ENCODE data around the gene BZW2.
"Not testable (repeated sequence)": the region's sequence is repeated elsewhere in the genome, so short reads cannot be mapped to it uniquely, and the experiment has no call there.

The BZW2 gene

DNA sequence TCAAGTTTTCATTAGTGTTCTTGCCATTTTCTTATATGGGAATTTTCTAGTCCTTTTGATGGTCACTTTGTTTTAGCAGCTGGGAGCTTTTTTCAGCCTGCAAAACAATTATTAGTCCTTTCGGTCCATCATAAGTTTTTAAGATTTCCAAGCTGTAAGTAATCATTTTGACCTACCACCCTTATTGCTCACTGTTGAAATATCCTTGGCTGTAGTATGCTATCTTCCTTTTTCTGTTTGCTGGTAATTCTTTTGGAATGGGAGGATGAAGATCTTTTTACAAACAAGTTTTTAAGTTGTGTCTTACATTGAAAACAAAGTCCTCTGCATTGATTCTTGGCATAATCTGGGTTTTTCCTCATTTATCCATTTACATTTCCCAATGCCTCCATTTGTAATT is 24.0 kb downstream of the BZW2 start:
- FAIRE-seq, result no peak

DNA sequence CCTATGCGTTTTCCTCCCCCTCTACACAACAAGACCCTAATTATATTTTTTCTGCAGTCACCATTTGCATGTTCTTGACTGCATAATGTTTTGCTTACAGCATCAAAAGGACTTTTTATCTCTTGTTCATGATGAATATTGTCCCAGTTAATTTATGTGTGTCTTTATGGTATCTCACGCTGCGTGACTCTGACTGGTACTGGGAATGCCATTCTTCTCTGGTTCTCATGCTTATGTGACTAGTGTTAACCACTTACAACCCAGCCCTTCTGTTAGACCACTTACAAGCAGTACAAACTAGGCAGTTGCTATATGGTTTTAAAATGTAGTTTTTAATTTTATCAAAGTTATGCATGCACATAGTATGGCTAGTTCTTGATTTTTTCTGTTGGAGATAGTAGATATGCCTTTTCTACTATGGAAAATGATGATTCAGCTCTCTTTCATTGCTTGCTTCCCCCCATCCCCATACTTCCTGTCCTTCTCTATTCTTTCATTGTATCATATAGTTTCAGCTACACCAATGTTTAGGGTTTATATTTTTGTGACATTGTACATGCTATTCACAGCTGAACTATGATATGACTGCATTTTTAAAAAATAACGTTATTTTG is 24.9 kb downstream of the BZW2 start:
- FAIRE-seq (no peak), DNase-seq (ENCODE audit: insufficient read length, low spot score) (no peak)

More for the DNA sequence above, 24.0 kb downstream of the BZW2 start:
- no peak for DNase-seq (ENCODE audit: insufficient read length, low spot score)

DNA sequence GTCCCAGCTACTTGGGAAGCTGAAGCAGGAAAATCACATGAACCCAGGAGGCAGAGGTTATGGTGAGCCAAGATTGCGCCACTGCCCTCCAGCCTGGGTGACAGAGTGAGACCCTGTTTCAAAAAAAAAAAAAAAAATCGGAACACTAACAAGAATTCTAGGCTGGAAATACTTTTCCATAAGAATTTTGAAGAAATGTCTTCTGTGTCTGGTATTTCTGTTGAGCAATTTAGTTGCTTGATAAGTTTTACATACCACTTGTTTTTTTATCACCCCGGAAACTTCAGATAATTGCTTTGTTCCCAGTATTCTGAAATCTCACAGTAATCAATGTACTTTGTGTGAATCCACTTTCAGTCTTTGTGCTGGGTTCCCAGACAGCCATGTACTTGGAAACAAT is 25.8 kb downstream of the BZW2 start:
- DNase-seq (ENCODE audit: insufficient read length, low spot score), result no peak
- FAIRE-seq, result no peak

DNA sequence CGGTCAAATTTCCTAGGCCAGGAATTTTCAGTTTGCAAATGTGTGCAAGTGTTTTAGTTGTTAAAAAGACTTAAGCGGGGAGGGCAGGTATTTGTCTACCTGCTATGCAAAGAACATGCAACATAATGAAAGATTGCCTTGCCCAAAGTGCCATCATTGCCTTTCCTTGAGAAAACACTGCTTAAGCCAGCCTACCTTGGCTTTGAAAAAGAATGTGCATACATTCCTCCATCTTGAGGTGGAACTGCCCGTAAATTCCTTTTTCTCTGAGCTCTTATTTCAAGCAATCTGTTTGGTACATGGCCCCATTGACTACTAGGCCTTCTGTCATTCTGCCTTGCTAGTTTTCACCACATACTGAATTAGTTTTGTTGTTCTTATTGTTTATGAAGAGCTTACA is 29.3 kb downstream of the BZW2 start:
- DNase-seq (ENCODE audit: insufficient read length, low spot score) (no peak), FAIRE-seq (no peak)

DNA sequence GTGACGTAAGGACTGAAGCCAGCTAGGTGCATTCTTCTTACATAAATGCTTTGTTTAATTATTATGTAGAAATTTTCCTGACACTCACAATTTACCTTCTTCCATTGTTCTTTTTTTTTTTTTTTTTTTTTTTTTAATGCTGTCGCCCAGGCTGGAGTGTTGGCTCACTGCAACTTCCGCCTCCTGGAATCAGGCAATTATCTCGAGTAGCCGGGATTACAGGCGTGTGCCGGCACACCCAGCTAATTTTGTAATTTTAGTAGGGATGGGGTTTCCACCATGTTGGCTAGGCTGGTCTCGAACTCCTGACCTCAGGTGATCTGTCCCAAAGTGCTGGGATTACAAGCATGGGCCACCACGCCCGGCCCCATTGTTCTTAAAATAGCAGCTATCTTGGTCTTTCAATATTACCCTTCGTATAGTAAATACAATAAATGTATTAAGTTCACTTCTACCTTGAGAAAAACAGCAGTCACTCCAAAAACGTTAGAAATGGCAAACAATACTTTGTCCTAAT is 32.1 kb downstream of the BZW2 start:
- DNase-seq (ENCODE audit: insufficient read length, low spot score) (no peak), FAIRE-seq (no peak)

DNA sequence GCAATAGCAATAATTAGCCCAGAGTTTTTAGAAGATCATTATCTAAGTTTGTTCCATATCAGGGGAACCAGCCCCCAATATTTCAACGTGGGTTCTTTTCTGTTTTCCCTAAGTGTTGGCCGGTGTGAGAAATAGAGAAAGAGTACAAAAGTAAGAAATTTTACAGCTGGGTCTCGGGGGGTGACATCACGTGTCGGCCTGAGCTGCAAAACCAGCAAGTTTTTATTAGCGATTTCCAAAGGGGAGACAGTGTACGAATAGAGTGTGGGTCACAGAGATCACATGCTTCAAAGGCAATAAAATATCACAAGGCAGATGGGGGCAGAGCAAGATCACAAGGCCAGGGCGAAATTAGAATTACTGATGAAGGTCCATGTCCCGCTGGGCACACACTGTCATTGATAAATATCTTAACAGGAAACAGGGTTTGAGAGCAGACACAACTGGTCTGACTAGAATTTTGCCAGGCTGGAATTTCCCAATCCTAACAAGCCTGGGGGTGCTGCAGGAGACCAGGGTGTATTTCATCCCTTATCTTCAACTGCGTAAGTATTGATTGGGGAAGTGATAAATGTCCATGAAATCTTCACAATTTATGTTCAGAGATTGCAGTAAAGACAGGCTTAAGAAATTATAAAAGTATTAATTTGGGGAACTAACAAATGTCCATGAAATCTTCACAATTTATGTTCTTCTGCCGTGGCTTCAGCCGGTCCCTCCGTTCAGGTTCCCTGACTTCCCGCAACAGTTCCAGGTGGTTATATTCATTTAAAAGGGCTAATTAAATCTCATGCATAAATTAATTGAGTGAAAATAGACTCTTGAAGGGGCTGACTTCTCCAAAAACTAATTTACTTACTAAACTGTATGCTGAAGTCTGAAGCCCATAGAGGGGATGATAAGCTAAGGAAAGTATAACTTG is 32.9 kb downstream of the BZW2 start:
- not testable (repeated sequence) for FAIRE-seq; DNase-seq (ENCODE audit: insufficient read length, low spot score)

DNA sequence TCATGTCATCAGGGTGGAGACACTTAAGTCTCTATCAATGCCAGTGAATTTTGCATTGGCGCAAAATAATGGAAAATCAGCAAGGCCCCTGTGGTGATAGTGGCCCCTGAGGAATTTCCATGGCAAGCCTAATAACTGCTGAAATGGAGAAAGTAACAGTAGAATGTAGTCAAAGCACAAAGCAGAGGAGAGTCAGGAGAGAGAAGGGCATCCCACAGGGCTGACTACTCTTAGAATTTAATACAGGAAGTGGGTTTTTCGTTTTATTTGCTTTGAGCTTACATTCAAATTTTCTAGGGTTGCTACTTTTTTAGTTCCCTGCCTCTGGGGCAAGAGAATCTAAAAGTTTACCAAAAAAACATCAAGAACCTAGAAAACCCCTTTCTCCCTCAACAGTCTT is 39.0 kb downstream of the BZW2 start:
- DNase-seq (ENCODE audit: insufficient read length, low spot score) (no peak), FAIRE-seq (no peak)

DNA sequence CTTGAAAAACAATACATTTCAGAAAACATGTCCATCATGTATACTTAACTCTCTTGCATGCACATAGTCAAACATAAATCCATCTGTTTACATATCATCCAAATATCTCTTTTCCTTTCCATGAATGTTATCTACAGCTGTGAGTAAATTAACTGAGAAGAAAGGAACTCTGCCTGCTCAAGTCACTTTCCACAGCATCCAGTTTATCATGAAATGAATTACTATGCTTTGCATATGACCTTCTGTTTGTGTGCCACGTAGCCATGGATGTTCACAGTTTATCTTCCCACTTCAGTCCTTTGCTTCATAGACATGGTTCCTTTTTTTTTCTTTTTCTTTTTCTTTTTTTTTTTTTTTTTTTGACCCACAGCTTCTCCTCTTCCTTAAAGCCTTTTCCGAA is 39.6 kb downstream of the BZW2 start:
- DNase-seq (ENCODE audit: insufficient read length, low spot score), result no peak

DNA sequence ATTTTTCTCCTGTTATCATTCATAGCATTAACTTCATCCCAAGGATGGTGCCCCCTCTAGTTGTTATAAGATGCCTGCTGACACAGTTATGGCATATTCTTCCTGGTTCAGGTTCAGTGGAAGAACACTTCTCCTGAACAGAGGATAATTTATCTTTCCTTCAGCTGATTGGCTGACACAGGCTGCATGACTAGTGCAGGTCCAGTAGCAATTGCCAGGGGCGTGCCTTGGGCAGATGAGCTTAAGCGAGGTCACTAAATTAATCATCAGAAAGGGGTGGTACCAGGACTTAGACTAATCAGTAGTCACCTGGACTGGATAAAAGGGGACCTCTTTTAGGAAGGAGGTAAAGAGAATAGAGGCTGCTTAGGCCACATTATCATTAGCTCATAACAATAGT is 42.3 kb downstream of the BZW2 start:
- FAIRE-seq (no peak), DNase-seq (ENCODE audit: insufficient read length, low spot score) (peak; percentile 14)

More for the DNA sequence above, 39.6 kb downstream of the BZW2 start:
- no peak for FAIRE-seq

DNA sequence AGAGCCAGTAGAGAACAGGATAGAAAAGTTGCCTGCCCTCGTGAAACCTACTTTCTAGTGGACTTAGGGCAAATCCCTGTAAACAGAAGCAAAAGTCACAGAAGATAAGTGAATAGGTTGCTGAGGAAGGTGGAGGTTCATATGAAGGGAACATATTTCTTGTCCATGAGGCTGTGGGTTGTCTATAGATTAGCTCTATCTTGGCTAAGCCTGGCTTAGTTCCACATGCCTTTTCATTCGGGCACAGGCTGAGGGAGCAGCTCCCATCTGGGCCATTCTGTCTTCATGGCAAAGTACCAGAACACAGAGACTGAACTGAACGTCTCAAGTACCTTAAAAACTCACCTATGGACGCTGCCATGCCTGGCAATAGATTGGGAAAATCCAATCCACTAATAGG is 45.3 kb downstream of the BZW2 start:
- no peak for FAIRE-seq
- no peak for DNase-seq (ENCODE audit: insufficient read length, low spot score)

DNA sequence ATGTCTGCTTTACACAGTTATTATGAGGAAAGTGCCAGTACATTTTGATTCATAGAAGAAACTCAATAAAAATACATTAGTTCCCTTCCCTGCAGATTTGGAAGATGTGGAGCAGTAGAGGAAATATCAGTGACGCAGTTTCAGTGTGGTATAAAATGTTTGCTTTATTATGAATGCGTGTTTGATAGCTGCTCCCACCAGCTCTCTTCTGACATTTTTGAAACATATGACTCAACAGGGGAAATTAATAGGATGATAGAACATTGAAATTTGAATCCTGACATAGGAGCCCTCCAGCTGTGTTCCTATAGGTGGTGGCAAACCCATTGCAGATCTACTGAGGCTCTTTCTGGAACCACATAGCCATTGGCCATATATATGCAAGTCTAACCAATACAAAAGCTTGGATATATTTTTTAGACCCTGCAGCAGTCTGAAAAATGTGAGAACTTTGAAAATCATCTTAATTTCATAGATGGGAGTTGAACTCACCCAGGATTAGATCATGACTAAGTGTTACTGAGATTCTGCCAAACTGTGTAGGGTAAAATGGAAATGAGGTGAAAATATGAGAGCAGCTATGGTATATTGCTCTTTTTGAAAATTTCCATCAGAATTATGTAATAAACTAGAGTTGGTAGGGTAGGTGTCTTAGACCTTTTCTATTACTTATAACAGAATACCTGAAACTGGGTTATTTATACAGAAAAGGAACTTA is 47.8 kb downstream of the BZW2 start:
- no peak for FAIRE-seq
- DNase-seq (ENCODE audit: insufficient read length, low spot score), result no peak

DNA sequence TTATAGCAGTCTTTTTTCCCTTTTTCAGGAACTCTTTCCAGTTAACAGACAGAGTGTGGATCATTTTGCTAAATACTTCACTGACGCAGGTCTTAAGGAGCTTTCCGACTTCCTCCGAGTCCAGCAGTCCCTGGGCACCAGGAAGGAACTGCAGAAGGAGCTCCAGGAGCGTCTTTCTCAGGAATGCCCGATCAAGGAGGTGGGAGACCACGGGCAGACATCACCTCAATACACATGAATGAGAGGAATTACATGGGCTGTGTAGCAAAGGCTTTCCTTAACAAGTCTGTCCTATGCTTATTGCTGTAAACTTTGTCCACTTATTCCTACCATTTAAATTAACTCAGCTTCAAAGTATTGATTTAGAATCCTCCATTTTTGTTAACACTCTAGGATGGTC is 48.8 kb downstream of the BZW2 start:
- no peak for FAIRE-seq
- DNase-seq (ENCODE audit: insufficient read length, low spot score), result no peak

DNA sequence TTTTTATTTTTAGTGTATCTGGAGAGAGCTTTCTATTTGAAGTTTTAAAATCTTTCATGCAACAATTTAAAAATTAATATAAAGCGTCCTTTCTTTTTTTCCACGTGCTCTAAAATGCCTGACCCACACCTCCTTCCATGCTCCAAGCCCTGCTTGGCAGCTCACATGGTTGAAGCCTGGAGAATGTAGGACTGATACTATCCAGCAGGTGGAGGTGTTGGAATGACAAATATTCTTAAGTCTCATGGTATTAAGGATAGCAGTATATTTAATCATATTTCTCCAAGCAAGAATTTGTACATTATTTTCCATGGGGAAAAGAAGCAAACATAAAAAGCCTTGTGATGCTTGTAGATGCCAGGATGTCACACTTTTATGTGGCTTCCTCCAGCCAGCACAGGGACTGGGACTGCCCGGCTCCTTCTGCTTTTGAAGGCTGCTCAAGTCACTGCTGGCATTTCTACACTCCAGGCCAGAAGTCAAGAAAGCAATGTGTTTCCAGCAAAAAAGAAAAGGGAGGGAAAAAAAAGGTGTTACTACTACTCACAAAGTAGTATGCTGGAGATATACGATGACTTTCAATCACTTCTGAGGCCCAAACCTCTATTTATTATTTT is 49.7 kb downstream of the BZW2 start:
- no peak for FAIRE-seq

DNA sequence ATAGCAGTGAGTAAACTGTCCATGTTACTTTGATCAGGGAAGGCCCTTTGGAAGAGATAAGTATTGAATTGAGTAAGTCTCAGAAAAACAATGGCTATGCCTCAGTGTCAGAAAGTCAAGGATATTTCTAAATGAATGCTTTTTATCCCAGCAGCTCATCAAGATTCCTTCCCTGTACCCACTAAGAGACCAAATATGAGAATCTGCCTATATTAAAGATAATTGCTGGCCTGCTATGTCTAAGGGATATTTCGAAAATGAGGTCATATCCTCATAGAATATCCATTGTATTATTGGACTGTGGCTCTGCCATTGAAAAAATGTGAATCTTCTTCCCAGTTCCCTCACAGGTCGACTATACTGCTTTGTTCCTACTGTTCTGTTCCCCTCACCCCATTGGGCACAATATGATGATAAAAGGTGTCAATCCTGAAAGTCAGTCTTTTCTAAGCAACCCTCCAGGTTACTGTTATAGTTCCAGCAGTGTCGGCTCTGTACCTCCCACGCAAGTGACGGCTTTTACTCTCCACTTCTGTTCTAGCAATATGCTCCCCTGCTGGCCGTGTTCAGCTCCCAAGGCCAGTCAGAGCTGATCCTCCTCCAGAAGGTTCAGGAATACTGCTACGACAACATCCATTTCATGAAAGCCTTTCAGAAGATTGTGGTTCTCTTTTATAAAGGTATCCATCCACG is 51.7 kb downstream of the BZW2 start:
- no peak for FAIRE-seq
- peak; percentile 8 for DNase-seq (ENCODE audit: insufficient read length, low spot score)

More for the DNA sequence above, 49.7 kb downstream of the BZW2 start:
- peak; percentile 48 for DNase-seq (ENCODE audit: insufficient read length, low spot score)

DNA sequence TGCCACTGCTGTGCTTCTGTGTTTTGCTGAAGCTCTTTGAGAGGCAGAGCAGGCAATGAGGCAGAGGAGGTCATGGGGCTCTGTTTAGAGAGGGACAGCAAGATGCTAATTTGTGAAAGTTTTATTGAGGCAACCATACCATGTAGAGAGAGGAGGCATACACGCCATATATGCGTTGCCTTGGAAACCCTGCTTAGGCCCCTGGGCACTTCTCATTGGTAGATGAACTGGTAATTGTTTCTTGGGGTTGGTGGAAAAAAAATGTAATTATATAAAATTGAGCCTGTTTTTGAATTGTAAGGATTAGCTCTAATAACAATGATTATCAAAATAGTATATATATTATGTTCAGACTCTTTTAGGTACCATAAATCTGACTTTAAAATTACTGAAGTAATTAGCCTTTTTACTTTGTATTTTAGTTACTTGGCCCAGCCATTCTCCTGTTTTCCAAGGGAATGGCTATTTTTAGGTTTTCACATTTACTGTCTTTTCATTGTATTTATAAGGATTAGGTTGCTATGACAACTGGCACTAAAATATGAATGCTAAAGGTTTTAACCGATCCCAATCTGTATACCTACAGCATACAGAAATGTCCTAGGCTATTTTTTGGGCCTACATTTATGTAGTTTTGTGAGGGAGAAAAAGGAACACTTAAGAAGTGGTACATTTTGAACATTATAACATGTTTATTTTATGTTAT is 52.4 kb downstream of the BZW2 start:
- DNase-seq (ENCODE audit: insufficient read length, low spot score) (no peak), FAIRE-seq (no peak)

DNA sequence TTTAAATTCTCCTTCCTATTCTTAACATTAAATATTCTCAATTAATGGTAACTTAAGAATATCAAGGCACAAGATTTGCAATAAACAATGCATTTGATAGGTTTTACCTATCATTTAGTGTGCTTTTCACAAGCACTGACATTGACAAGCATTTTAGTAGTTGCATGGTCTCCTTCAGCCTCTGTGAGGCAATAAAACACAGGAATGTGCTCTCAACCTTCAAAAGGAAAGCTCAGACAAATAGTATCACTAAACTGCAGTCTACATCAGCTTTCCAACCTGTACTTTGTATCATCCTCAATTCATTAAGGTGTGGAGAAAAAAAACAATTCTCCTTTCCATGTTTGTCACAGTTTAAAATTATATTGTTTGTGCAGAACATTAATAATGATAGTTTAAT is 56.5 kb downstream of the BZW2 start:
- FAIRE-seq, result no peak
- DNase-seq (ENCODE audit: insufficient read length, low spot score), result no peak

DNA sequence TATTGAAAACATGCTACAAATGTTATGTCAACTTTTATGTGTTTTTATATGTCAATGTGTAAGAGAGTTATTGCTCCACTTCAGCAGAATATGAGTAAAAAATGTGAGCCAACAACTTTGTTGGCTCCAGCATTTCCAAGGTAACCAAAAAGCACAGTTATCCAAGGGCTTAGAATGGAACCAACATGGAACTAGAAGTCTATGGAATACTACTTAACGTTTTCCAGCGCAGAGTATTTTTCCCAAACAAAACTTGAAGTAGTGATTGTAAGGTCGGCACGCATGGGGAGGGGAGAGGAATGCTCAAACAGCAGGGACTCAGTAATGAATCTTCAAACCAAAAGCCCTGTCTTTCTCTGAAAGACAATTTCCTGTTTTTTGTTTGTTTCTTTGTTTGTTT is 62.5 kb downstream of the BZW2 start:
- FAIRE-seq (no peak), DNase-seq (ENCODE audit: insufficient read length, low spot score) (no peak)

DNA sequence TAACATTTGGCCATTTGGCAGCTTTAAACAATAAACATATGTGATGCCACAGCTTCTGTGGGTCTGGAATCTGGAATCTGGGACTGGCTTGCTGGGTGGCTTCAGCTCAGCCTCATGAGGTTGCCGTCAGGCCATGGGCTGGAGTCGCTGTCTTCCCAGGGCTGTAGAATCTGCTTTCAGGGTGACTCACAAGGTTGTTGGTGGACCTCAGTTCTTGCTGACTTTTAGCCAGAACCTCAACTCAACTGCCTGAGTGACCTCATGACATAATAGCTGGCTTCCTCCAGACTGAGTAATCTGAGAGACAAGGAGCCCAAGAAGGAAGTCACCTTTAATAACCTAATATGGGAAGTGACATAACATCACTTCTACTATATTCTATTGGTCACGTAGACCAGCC is 63.0 kb downstream of the BZW2 start:
- FAIRE-seq (no peak), DNase-seq (ENCODE audit: insufficient read length, low spot score) (peak; percentile 52)

DNA sequence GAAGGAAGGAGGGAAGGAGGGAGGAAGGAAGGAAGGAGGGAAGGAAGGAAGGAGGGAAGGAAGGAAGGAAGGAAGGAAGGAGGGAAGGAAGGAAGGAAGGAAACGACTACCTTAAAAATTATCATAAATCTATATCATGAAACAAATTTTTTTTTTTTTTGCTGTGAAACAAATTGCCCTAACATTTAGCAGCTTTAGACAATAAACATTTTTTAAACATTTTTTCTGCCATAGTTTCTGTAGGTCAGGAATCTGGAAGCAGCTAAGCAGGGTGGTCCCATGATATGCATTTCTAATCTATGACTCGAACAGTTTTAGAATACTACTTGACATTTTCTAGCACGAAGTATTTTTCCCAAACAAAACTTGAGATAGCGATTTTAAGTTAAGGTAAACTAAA is 64.7 kb downstream of the BZW2 start:
- DNase-seq (ENCODE audit: insufficient read length, low spot score) (no peak), FAIRE-seq (no peak)

DNA sequence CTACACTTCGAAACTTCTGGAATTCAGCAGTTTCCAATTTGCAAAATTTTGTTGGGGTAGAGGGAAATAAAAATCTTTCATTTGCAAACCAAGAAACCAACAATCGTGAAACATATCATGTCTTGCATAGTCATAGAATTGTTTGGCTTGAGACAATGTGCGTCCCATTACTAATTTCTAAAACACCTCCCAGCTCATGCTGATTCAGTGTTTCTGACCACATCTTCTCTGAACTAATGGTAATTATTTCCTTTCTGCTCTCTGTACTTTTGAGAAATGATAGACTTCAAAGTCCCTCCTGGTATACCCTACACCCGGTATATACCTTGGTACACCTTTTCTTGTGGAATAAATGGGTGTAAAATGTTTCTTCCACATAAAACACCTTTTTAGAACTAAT is 65.7 kb downstream of the BZW2 start:
- DNase-seq (ENCODE audit: insufficient read length, low spot score) (no peak), FAIRE-seq (no peak)

Measured in HTR-8/SVneo (cell line).